DMS 273 treated with DMSO at 0.1 percent for 48 hours (cell line): Measurements from ENCODE around the gene ERCC2.

Experiments used
- DNase-seq: peaks from one replicate; lab custom pipeline; 2025; lab: John Stamatoyannopoulos, UW

Gene ERCC2

GRCh38 chr19:45401815-45402214, 31.4 kb upstream of the ERCC2 start:
- no peak for DNase-seq

GRCh38 chr19:45400192-45400591, 29.8 kb upstream of the ERCC2 start:
- no peak for DNase-seq

- no peak for DNase-seq
Measured at GRCh38 chr19:45395821-45396617, 25.6 kb upstream of the ERCC2 start.

- DNase-seq: no peak
Measured at GRCh38 chr19:45391871-45392665, 21.7 kb upstream of the ERCC2 start.

- no peak for DNase-seq
Measured at GRCh38 chr19:45391346-45391745, 21.0 kb upstream of the ERCC2 start.

- no peak for DNase-seq
Measured at GRCh38 chr19:45385392-45386221, 15.2 kb upstream of the ERCC2 start.

- DNase-seq: no peak
Measured at GRCh38 chr19:45382426-45382825, 12.1 kb upstream of the ERCC2 start.

GRCh38 chr19:45380107-45380506, 9.7 kb upstream of the ERCC2 start:
- DNase-seq: no peak

GRCh38 chr19:45376045-45376724, 5.8 kb upstream of the ERCC2 start:
- DNase-seq: no peak

- DNase-seq: no peak
Measured at GRCh38 chr19:45368737-45369340, 1.5 kb downstream of the ERCC2 start.

- no peak for DNase-seq
Measured at GRCh38 chr19:45368127-45368526, 2.2 kb downstream of the ERCC2 start.

- no peak for DNase-seq
Measured at GRCh38 chr19:45364696-45365095, 5.7 kb downstream of the ERCC2 start.

- no peak for DNase-seq
Measured at GRCh38 chr19:45363861-45364459, 6.4 kb downstream of the ERCC2 start.

GRCh38 chr19:45362291-45362690, 8.1 kb downstream of the ERCC2 start:
- DNase-seq: no peak

- DNase-seq: no peak
Measured at GRCh38 chr19:45361608-45362007, 8.8 kb downstream of the ERCC2 start.

- no peak for DNase-seq
Measured at GRCh38 chr19:45358213-45358792, 12.1 kb downstream of the ERCC2 start.

- no peak for DNase-seq
Measured at GRCh38 chr19:45357445-45357783, 13.0 kb downstream of the ERCC2 start.

- no peak for DNase-seq
Measured at GRCh38 chr19:45356760-45357444, 13.5 kb downstream of the ERCC2 start.

- no peak for DNase-seq
Measured at GRCh38 chr19:45355910-45356309, 14.5 kb downstream of the ERCC2 start.

- DNase-seq: no peak
Measured at GRCh38 chr19:45355402-45355801, 15.0 kb downstream of the ERCC2 start.
